ENCODE results near the gene COQ10A.
"Not testable (repeated sequence)": the region's sequence is repeated elsewhere in the genome, so short reads cannot be mapped to it uniquely, and the experiment has no call there.

COQ10A gene

GRCh38 chr12:56271031-56271430 is 4.3 kb downstream of the COQ10A start:
- no peaks in the 10 kb centered on the region for H3K4me1 ChIP-seq (ENCODE audit: insufficient read depth, poor library complexity, severe bottlenecking)
- H3K9me3 ChIP-seq (ENCODE audit: severe bottlenecking) = no peaks in the 10 kb centered on the region
- TF ChIP-seq CTCF (IDR thresholded peaks at IDR 0.05; ENCODE audit: poor library complexity, severe bottlenecking) = peak; percentile 58
- no peak overlapping the region for H3K27ac ChIP-seq (ENCODE audit: poor library complexity, severe bottlenecking)
- no peaks in the 10 kb centered on the region for H3K27me3 ChIP-seq (ENCODE audit: insufficient read depth, poor library complexity, severe bottlenecking)
- no peak for DNase-seq (ENCODE audit: low spot score)
- H3K36me3 ChIP-seq (ENCODE audit: low read depth) = peaks cover 46% of the 10 kb centered on the region
- ATAC-seq (ENCODE audit: low read depth) = peak; percentile 40; the same call in 1 of the 3 replicates
- H3K4me3 ChIP-seq (ENCODE audit: severe bottlenecking) = no peak overlapping the region

GRCh38 chr12:56272468-56272867 is 5.7 kb downstream of the COQ10A start:
- not testable (repeated sequence) for DNase-seq (ENCODE audit: low spot score); H3K4me3 ChIP-seq (ENCODE audit: severe bottlenecking); H3K4me1 ChIP-seq (ENCODE audit: insufficient read depth, poor library complexity, severe bottlenecking); H3K27me3 ChIP-seq (ENCODE audit: insufficient read depth, poor library complexity, severe bottlenecking); H3K27ac ChIP-seq (ENCODE audit: poor library complexity, severe bottlenecking); ATAC-seq (ENCODE audit: low read depth); H3K9me3 ChIP-seq (ENCODE audit: severe bottlenecking)
- H3K36me3 ChIP-seq (ENCODE audit: low read depth) = peaks cover 60% of the 10 kb centered on the region

DNA sequence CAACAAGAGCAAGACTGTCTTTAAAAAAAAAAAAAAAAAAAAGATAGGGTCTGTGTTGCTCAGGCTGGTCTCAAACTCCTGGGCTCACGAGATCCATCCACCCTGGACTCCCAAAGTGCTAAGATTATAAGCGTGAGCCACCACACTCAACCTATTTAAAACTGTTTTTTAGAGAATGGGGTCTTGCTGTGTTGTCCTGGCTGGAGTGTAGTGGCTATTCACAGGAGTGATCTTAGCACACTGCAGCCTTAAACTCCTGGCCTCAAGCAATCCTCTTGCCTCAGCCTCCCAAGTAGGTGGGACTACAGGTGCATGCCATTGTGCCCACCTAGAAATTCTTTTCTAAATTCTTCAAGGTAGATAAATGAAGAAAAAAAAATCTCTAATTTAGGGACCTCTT is 7.6 kb downstream of the COQ10A start:
- Histone ChIP-seq H3K9me3 (ENCODE audit: severe bottlenecking) (no peaks in the 10 kb centered on the region), H3K27me3 (ENCODE audit: insufficient read depth, poor library complexity, severe bottlenecking) (no peaks in the 10 kb centered on the region), H3K4me1 (ENCODE audit: insufficient read depth, poor library complexity, severe bottlenecking) (no peaks in the 10 kb centered on the region), H3K36me3 (ENCODE audit: low read depth) (peaks cover 79% of the 10 kb centered on the region), H3K4me3 (ENCODE audit: severe bottlenecking) (no peak overlapping the region), H3K27ac (ENCODE audit: poor library complexity, severe bottlenecking) (no peak overlapping the region)
- ATAC-seq (ENCODE audit: low read depth) (no peak), DNase-seq (ENCODE audit: low spot score) (no peak)
- no peak for TF ChIP-seq CTCF (IDR thresholded peaks at IDR 0.05; ENCODE audit: poor library complexity, severe bottlenecking)

DNA sequence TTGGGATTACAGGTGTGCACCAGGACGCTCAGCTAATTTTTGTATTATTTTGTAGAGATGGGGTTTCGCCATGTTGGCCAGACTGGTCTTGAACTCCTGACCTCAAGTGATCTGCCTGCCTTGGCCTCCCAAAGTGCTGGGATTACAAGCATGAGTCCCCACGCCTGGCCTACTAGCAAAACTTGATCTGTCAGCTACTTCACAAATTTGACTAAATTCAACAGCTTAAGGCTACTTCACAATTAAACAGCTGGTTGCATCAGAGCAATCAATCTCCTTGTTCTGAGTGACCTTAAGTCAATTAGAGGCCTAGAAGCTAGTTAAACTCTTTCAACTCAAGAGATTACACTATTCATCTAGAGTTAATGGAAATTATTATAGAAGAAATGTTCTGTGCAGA is 12.2 kb downstream of the COQ10A start:
- Histone ChIP-seq H3K27ac (ENCODE audit: poor library complexity, severe bottlenecking) (no peak overlapping the region), H3K9me3 (ENCODE audit: severe bottlenecking) (peaks cover 2% of the 10 kb centered on the region), H3K36me3 (ENCODE audit: low read depth) (peaks cover 97% of the 10 kb centered on the region), H3K27me3 (ENCODE audit: insufficient read depth, poor library complexity, severe bottlenecking) (no peaks in the 10 kb centered on the region), H3K4me3 (ENCODE audit: severe bottlenecking) (no peak overlapping the region), H3K4me1 (ENCODE audit: insufficient read depth, poor library complexity, severe bottlenecking) (no peaks in the 10 kb centered on the region)
- DNase-seq (ENCODE audit: low spot score) (no peak), ATAC-seq (ENCODE audit: low read depth) (no peak)
- no peak for TF ChIP-seq CTCF (IDR thresholded peaks at IDR 0.05; ENCODE audit: poor library complexity, severe bottlenecking)

DNA sequence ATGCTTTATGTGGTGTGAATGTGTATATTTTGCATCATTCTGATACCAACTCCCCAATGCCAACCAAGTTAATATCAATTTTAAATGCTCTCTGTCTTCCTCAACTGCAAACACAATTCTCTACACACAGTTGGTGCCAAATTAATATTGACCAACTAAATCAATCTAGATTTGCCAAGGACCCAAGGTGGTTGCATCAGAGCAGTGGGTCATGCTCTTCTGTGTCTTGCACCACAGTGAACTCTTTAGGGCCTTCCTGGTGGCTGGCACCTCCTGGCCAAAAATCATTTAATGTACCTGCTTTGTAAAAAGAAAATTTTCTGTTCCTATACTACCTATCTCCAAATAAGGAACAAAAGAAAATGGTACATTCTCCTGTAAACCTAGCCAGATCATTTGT is 14.1 kb downstream of the COQ10A start:
- peaks cover 2% of the 10 kb centered on the region for H3K9me3 ChIP-seq (ENCODE audit: severe bottlenecking)
- no peaks in the 10 kb centered on the region for H3K4me1 ChIP-seq (ENCODE audit: insufficient read depth, poor library complexity, severe bottlenecking)
- DNase-seq (ENCODE audit: low spot score) (no peak), ATAC-seq (ENCODE audit: low read depth) (no peak)
- H3K27me3 ChIP-seq (ENCODE audit: insufficient read depth, poor library complexity, severe bottlenecking) = no peaks in the 10 kb centered on the region
- no peak for TF ChIP-seq CTCF (IDR thresholded peaks at IDR 0.05; ENCODE audit: poor library complexity, severe bottlenecking)
- peaks cover 91% of the 10 kb centered on the region for H3K36me3 ChIP-seq (ENCODE audit: low read depth)
- no peak overlapping the region for H3K4me3 ChIP-seq (ENCODE audit: severe bottlenecking)
- no peak overlapping the region for H3K27ac ChIP-seq (ENCODE audit: poor library complexity, severe bottlenecking)

All from RWPE2 (cell line).